Caco-2 (cell line): ENCODE measurements around the gene ARL10. TPM values are rescaled to one million over a fixed set of nuclear protein-coding genes. Genes with fewer than 3 reads are reported as not detected.

Source experiments
- BruUV-seq: library from RNA; stranded (reverse); fragments of 400-500 nt; replicated peaks from 2 replicates; lab custom pipeline; 2021; lab: Mats Ljungman, UMichigan
- CTCF ChIA-PET: fragments of 300-600 bp; sonication (Branson Sonifier 250); formaldehyde crosslinking; loops from one replicate; lab custom pipeline; 2022; ENCODE audit warnings: antibody characterized with exemption; lab: Charles Lee
- POLR2A ChIA-PET: fragments of 300-600 bp; sonication (Branson Sonifier 250); formaldehyde crosslinking; loops from one replicate; lab custom pipeline; 2022; ENCODE audit warnings: antibody characterized with exemption; lab: Charles Lee
- DNase-seq, 2 experiments: peaks; one replicate each; pipeline versions ENCODE4 v3.0.0 to v3.0.0-alpha.2; 2020 to 2022
- H3K27me3 ChIP-seq: replicated peaks from 2 replicates; pipeline ENCODE4 v1.6.0; 2011; ENCODE audit warnings: low read length; ENCODE audit not compliant: control insufficient read depth, insufficient read depth
- H3K36me3 ChIP-seq: 2 replicates; pipeline ENCODE4 v1.5.1; 2011; ENCODE audit warnings: low read length; ENCODE audit not compliant: control insufficient read depth, insufficient read depth
- H3K4me1 ChIP-seq: fragments of 250-450 bp; sonication (Bioruptor Pico); 2 replicates; pipeline ENCODE4 v1.5.1; 2020; ENCODE audit warnings: mild to moderate bottlenecking
- H3K4me3 ChIP-seq: 2 replicates; pipeline ENCODE4 v1.5.1; 2011; ENCODE audit warnings: low read depth, mild to moderate bottlenecking, control low read depth, low read length
- H3K9me3 ChIP-seq: fragments of 250-450 bp; sonication (Bioruptor Pico); 2 replicates; pipeline ENCODE4 v1.5.1; 2020; ENCODE audit warnings: mild to moderate bottlenecking, moderate library complexity
- H3K27ac Mint-ChIP-seq: one replicate; pipeline ENCODE4 v1.8.0; 2022; ENCODE audit warnings: mixed read lengths; ENCODE audit not compliant: unreplicated experiment
- H3K27me3 Mint-ChIP-seq: one replicate; pipeline ENCODE4 v1.8.0; 2022; ENCODE audit warnings: mixed read lengths; ENCODE audit not compliant: insufficient read depth, unreplicated experiment
- H3K36me3 Mint-ChIP-seq: one replicate; pipeline ENCODE4 v1.8.0; 2022; ENCODE audit warnings: mild to moderate bottlenecking, mixed read lengths; ENCODE audit not compliant: insufficient read depth, unreplicated experiment
- H3K4me1 Mint-ChIP-seq: one replicate; pipeline ENCODE4 v1.8.0; 2022; ENCODE audit warnings: low read depth, mixed read lengths; ENCODE audit not compliant: unreplicated experiment
- H3K4me3 Mint-ChIP-seq: one replicate; pipeline ENCODE4 v1.8.0; 2022; ENCODE audit warnings: mild to moderate bottlenecking, moderate library complexity, mixed read lengths; ENCODE audit not compliant: unreplicated experiment
- H3K9me3 Mint-ChIP-seq: one replicate; pipeline ENCODE4 v1.8.0; 2022; ENCODE audit warnings: mixed read lengths; ENCODE audit not compliant: unreplicated experiment
- intact Hi-C: fragments of 100-400 bp; cut with micrococcal nuclease; formaldehyde crosslinking; loops from one replicate; pipeline ENCODE4 v1.10.0; 2022; ENCODE audit not compliant: unreplicated experiment
- total RNA-seq: library from RNA; stranded (reverse); gene quantifications from 2 replicates; pipeline ENCODE4 v1.2.3, GENCODE V29; 2022
- TF ChIP-seq, protein P1 (sequence below), 2 experiments: fragments of 200-600 bp in 1 of 2; IDR thresholded peaks; 1 replicate in 1 of 2; 2 replicates in 1 of 2; pipeline versions ENCODE4 v1.5.1 to v1.8.0; 2011 to 2022; ENCODE audit warnings: antibody characterized with exemption in 1 of 2, control low read depth in 1 of 2, inconsistent platforms in 1 of 2, low read depth in 1 of 2, low read length in 1 of 2, mild to moderate bottlenecking in 1 of 2, moderate library complexity in 1 of 2; ENCODE audit not compliant: insufficient read depth in 1 of 2, severe bottlenecking in 1 of 2, unreplicated experiment in 1 of 2

Gene ARL10
- total RNA-seq, 1 experiment from 2014 or later = 2.3 TPM

- peak overlapping the region; percentile 88 for H3K4me3 ChIP-seq
- Mint-ChIP-seq H3K36me3 (peaks cover 66% of the 10 kb centered on the region), H3K27me3 (no peaks in the 10 kb centered on the region), H3K27ac (peak overlapping the region; percentile 98), H3K4me3 (peak overlapping the region; percentile 87), H3K4me1 (no peaks in the 10 kb centered on the region), H3K9me3 (no peaks in the 10 kb centered on the region)
- TF ChIP-seq, protein P1, sequence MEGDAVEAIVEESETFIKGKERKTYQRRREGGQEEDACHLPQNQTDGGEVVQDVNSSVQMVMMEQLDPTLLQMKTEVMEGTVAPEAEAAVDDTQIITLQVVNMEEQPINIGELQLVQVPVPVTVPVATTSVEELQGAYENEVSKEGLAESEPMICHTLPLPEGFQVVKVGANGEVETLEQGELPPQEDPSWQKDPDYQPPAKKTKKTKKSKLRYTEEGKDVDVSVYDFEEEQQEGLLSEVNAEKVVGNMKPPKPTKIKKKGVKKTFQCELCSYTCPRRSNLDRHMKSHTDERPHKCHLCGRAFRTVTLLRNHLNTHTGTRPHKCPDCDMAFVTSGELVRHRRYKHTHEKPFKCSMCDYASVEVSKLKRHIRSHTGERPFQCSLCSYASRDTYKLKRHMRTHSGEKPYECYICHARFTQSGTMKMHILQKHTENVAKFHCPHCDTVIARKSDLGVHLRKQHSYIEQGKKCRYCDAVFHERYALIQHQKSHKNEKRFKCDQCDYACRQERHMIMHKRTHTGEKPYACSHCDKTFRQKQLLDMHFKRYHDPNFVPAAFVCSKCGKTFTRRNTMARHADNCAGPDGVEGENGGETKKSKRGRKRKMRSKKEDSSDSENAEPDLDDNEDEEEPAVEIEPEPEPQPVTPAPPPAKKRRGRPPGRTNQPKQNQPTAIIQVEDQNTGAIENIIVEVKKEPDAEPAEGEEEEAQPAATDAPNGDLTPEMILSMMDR (IDR thresholded peaks at IDR 0.05; ENCODE audit: insufficient read depth in 1 of 2, low read depth in 1 of 2, low read length in 1 of 2, severe bottlenecking in 1 of 2, unreplicated experiment in 1 of 2) = no peak
- no peak for DNase-seq
- no peaks in the 10 kb centered on the region for H3K9me3 ChIP-seq
- TSS peak; percentile 98 for BruUV-seq
- no peaks in the 10 kb centered on the region for H3K27me3 ChIP-seq
- no peaks in the 10 kb centered on the region for H3K36me3 ChIP-seq
- H3K4me1 ChIP-seq = peaks cover 4% of the 10 kb centered on the region; the same call in 1 of the 2 replicates
- POLR2A ChIA-PET = interaction anchor here (0.6 to 1.8 kb wide), 3 partner anchors 15 to 148 kb away, joined by 3 to 6 read pairs (median 3); partner anchors contain the start of gene KIAA1191
- CTCF ChIA-PET = interaction anchor here (0.6 kb wide), 1 partner anchor 58 kb away, joined by 3 read pairs; the partner anchor contains the start of gene FAF2
- intact Hi-C loops = loop anchor here (1.0 to 2.0 kb wide), 3 partner anchors 28 to 149 kb away; partner anchors contain the start of genes FAF2 and KIAA1191
Measured at GRCh38 chr5:176389135-176390123, 24.1 kb downstream of the ARL10 start.

- POLR2A ChIA-PET = interaction anchor here (0.6 kb wide), 1 partner anchor 14 kb away, joined by 4 read pairs; no protein-coding TSS in a partner anchor
- H3K9me3 Mint-ChIP-seq = no peaks in the 10 kb centered on the region
- H3K27ac Mint-ChIP-seq = no peak overlapping the region
- Histone ChIP-seq H3K4me1 (peaks cover 4% of the 10 kb centered on the region; the same call in 1 of the 2 replicates), H3K36me3 (no peaks in the 10 kb centered on the region; the same call in 1 of the 2 replicates), H3K9me3 (no peaks in the 10 kb centered on the region), H3K27me3 (no peaks in the 10 kb centered on the region), H3K4me3 (no peak overlapping the region)
- no peak for DNase-seq
- H3K4me3 Mint-ChIP-seq = no peak overlapping the region
- CTCF ChIA-PET = no interaction called here
- H3K27me3 Mint-ChIP-seq = no peaks in the 10 kb centered on the region
- intact Hi-C loops = no loop called here
- peaks cover 47% of the 10 kb centered on the region for H3K36me3 Mint-ChIP-seq
- no TSS peak for BruUV-seq
- no peaks in the 10 kb centered on the region for H3K4me1 Mint-ChIP-seq
- TF ChIP-seq, protein P1 (IDR thresholded peaks at IDR 0.05; ENCODE audit: insufficient read depth in 1 of 2, low read depth in 1 of 2, low read length in 1 of 2, severe bottlenecking in 1 of 2, unreplicated experiment in 1 of 2) = no peak
Measured at GRCh38 chr5:176391479-176391878, 26.2 kb downstream of the ARL10 start.

GRCh38 chr5:176391999-176392398 is 26.7 kb downstream of the ARL10 start:
- intact Hi-C loops = no loop called here
- no TSS peak for BruUV-seq
- H3K27me3 ChIP-seq = no peaks in the 10 kb centered on the region
- no peak overlapping the region for H3K4me3 Mint-ChIP-seq
- ChIA-PET CTCF (no interaction called here), POLR2A (interaction anchor here (0.6 kb wide), 1 partner anchor 14 kb away, joined by 4 read pairs; no protein-coding TSS in a partner anchor)
- DNase-seq = no peak
- H3K27ac Mint-ChIP-seq = no peak overlapping the region
- peaks cover 4% of the 10 kb centered on the region; the same call in 1 of the 2 replicates for H3K4me1 ChIP-seq
- no peaks in the 10 kb centered on the region for H3K9me3 ChIP-seq
- TF ChIP-seq, protein P1 (IDR thresholded peaks at IDR 0.05; ENCODE audit: insufficient read depth in 1 of 2, low read depth in 1 of 2, low read length in 1 of 2, severe bottlenecking in 1 of 2, unreplicated experiment in 1 of 2) = no peak
- no peak overlapping the region for H3K4me3 ChIP-seq
- H3K9me3 Mint-ChIP-seq = no peaks in the 10 kb centered on the region
- no peaks in the 10 kb centered on the region for H3K4me1 Mint-ChIP-seq
- H3K36me3 ChIP-seq = no peaks in the 10 kb centered on the region; the same call in 1 of the 2 replicates
- H3K36me3 Mint-ChIP-seq = peaks cover 42% of the 10 kb centered on the region
- H3K27me3 Mint-ChIP-seq = no peaks in the 10 kb centered on the region
